IPS-20b (cell line): ENCODE data around the gene GADL1.

Experiments
- H3K27ac ChIP-seq: one replicate; pipeline ENCODE4 v1.5.1; 2013; ENCODE audit warnings: low read length
- H3K27me3 ChIP-seq: 2 replicates; pipeline ENCODE4 v1.6.1; 2013; ENCODE audit warnings: mild to moderate bottlenecking, low read length, inconsistent platforms; ENCODE audit not compliant: insufficient read depth
- H3K36me3 ChIP-seq: 2 replicates; pipeline ENCODE4 v1.6.1; 2013; ENCODE audit warnings: low read depth, mild to moderate bottlenecking, inconsistent platforms, low read length, moderate library complexity; ENCODE audit not compliant: insufficient read depth
- H3K4me1 ChIP-seq: 2 replicates; pipeline ENCODE4 v1.6.1; 2013; ENCODE audit warnings: mild to moderate bottlenecking, control low read depth, inconsistent platforms, low read length, moderate library complexity; ENCODE audit not compliant: insufficient read depth
- H3K4me3 ChIP-seq: 2 replicates; pipeline ENCODE4 v1.5.1; 2013; ENCODE audit warnings: mild to moderate bottlenecking, low read length, inconsistent platforms
- H3K9ac ChIP-seq: 2 replicates; pipeline ENCODE4 v1.6.1; 2013; ENCODE audit warnings: low read depth, mild to moderate bottlenecking, inconsistent platforms, low read length, moderate library complexity
- H3K9me3 ChIP-seq: 2 replicates; pipeline ENCODE4 v1.6.1; 2013; ENCODE audit warnings: mild to moderate bottlenecking, low read depth, low read length, inconsistent platforms; ENCODE audit not compliant: insufficient read depth

GADL1 gene

DNA sequence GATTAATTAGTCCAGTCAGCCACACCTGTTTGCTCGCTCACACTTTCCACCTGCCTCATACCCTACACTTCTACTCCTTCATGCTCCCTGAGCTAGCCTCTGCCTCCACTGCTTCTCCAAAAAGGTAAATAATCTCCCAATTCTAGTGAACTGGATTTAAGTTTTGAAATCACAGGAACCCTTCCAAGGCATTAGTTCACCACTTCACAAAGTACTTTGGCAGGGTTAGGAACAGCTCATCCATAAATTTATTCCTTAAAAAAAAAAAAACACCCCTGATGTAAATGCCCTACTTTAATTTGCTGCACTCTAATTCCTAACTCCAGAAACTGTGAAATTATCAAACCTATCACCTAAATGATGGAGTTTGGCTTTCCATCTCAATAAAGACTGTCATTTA lies 58.3 kb downstream of the GADL1 start:
- H3K4me3 ChIP-seq = no peak overlapping the region
- H3K4me1 ChIP-seq = peaks cover 7% of the 10 kb centered on the region; the same call in 1 of the 2 replicates
- no peaks in the 10 kb centered on the region for H3K27me3 ChIP-seq
- no peaks in the 10 kb centered on the region for H3K9me3 ChIP-seq
- H3K27ac ChIP-seq = no peak overlapping the region
- no peak overlapping the region for H3K9ac ChIP-seq
- H3K36me3 ChIP-seq = no peaks in the 10 kb centered on the region

DNA sequence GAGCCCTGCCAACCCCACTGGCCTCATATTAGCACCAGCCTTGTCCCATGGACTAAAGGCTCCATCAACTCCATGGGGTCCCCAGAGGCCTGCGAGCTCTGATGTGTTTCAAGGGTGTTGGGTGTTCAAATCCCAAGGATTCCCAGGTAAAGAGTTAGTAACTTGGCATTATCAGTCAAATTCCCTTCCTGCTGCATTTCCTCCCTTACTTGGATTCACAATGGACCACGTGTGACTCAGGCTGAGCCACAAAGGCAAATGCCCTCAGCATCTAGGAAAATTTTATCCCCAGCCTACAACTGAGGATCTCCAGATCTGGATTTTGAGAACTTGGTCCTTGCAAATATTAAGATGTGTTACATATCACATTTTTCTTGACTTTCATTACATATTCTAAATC lies 58.8 kb downstream of the GADL1 start:
- Histone ChIP-seq H3K9me3 (no peaks in the 10 kb centered on the region), H3K4me1 (peaks cover 7% of the 10 kb centered on the region; the same call in 1 of the 2 replicates), H3K4me3 (no peak overlapping the region), H3K27ac (no peak overlapping the region), H3K27me3 (no peaks in the 10 kb centered on the region), H3K9ac (no peak overlapping the region), H3K36me3 (no peaks in the 10 kb centered on the region)

DNA sequence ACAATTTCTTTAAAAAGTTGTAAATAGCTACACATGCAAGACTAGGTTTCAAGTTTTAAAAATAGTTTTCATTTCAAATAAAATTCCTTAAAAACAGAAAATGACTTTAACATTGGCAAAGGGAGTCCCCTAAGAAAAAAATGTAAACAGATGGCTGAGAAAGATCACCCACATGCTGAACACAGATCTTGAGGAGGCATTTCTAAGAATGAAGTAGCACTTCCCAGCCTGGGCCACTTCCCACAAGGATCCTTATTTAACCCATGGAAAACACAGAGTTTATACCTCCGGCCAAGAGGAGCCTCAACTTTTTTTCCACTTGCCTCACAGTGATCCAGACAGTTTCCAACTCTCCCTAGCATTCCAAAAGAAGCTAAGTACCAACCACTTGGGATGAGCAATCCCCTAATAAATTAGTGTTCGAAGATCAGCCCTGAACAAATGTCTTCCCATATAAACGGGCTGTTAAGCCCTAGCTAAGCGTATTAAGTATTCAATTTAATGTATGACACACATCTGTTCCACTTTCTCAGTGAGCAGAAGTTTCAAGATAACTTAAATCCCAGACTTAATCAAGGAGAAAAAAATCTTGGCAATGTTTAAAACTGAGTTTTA lies 61.4 kb downstream of the GADL1 start:
- Histone ChIP-seq H3K36me3 (no peaks in the 10 kb centered on the region), H3K27me3 (no peaks in the 10 kb centered on the region), H3K27ac (no peak overlapping the region), H3K9ac (no peak overlapping the region), H3K9me3 (no peaks in the 10 kb centered on the region), H3K4me1 (peaks cover 7% of the 10 kb centered on the region; the same call in 1 of the 2 replicates), H3K4me3 (no peak overlapping the region)

DNA sequence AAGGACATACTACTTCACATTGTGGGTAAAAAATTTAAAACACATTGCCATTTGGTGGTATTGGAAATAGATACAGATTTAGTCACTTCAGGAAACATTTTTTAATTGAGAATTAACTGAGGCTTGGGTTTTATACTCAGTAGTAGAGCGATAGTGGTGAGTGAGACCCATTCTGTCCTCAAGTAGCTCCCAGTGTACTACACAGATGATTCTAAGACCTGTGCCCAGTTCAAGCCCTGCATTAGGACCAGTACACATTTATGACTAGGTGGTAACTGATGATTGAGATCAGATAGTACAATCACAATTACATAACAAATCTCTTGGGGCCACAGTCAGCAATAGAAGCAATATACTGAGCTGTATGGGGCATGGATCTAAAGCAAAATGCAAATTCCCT lies 67.4 kb downstream of the GADL1 start:
- no peaks in the 10 kb centered on the region for H3K36me3 ChIP-seq
- no peaks in the 10 kb centered on the region for H3K27me3 ChIP-seq
- no peak overlapping the region for H3K9ac ChIP-seq
- no peak overlapping the region for H3K4me3 ChIP-seq
- H3K4me1 ChIP-seq = no peaks in the 10 kb centered on the region
- no peaks in the 10 kb centered on the region for H3K9me3 ChIP-seq
- H3K27ac ChIP-seq = no peak overlapping the region

DNA sequence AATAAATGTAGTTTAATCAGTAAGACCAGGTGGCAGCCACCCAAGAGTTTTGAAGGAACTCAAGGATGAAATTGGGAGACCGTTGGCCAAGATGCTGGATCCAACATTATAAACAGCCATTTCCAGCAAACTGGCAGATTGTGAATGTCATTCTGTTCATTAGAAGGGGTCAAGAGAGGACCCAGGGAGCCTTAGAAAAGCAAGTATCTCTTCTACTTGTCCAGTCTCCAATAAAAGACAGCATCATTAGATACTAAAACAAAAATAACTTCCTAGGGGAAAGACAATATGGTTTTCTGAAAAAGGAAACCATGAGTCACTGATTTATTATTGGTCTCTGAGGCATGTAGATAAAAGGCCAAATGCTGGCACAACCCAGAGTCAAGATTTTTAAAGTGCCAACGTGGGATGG lies 67.9 kb downstream of the GADL1 start:
- H3K27ac ChIP-seq = no peak overlapping the region
- H3K36me3 ChIP-seq = no peaks in the 10 kb centered on the region
- H3K27me3 ChIP-seq = no peaks in the 10 kb centered on the region
- no peak overlapping the region for H3K4me3 ChIP-seq
- H3K9me3 ChIP-seq = no peaks in the 10 kb centered on the region
- no peaks in the 10 kb centered on the region for H3K4me1 ChIP-seq
- H3K9ac ChIP-seq = no peak overlapping the region

DNA sequence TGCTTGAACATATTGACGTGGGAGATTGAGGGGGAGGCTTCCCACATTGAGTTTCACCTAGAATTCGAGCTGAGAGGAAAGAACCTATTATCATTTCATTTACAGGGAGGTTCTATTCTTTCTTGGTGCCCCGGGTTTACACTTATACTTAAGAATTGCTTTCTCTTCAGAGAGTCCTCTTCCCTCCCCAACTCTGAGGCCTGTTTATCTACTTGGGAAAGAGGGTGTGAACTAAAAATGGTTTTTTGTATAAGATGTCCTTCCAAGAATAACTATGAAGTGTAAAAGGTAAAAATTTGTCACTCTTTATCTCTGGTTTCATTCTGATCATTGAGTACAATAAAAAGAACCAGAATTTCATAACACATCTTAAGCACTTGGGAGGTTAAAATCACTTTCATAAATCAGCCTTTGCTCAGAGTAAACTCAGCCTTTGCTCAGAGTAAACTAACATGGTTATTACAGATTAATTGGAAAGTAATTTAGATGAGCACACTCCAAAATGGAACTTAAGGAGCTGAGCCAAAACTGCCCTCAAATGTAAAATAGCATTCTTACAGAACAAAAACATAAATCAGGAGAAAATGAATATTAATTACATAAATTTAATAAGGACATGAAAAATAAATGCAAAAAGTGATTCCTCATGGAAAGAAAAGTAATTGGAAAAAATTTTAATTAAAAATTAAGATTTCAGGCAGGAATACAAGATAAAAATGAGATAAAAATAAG lies 75.2 kb downstream of the GADL1 start:
- H3K27me3 ChIP-seq = no peaks in the 10 kb centered on the region
- no peak overlapping the region for H3K27ac ChIP-seq
- H3K9ac ChIP-seq = no peak overlapping the region
- no peaks in the 10 kb centered on the region for H3K9me3 ChIP-seq
- no peaks in the 10 kb centered on the region for H3K36me3 ChIP-seq
- no peaks in the 10 kb centered on the region for H3K4me1 ChIP-seq
- H3K4me3 ChIP-seq = no peak overlapping the region

DNA sequence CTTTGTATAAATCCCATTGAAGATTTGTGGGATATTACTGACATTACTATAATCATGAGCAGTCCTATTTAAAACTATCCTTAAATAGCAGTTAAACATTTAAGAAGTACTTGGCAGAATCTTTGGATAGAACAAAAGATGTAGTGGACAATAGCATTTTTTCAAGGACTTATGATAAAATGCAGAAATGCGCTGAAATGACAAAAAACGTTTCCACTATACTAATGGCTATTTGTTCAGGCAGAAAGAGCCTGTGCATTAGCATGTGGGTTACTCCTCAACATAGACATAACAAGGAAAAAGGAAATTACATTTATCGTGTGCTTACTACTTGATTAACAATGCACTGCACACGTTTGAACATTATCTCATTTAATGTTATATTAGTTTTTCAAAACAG lies 80.7 kb downstream of the GADL1 start:
- H3K9me3 ChIP-seq = no peaks in the 10 kb centered on the region
- no peaks in the 10 kb centered on the region for H3K27me3 ChIP-seq
- no peak overlapping the region for H3K9ac ChIP-seq
- H3K4me1 ChIP-seq = no peaks in the 10 kb centered on the region
- H3K36me3 ChIP-seq = no peaks in the 10 kb centered on the region
- no peak overlapping the region for H3K4me3 ChIP-seq
- H3K27ac ChIP-seq = no peak overlapping the region

DNA sequence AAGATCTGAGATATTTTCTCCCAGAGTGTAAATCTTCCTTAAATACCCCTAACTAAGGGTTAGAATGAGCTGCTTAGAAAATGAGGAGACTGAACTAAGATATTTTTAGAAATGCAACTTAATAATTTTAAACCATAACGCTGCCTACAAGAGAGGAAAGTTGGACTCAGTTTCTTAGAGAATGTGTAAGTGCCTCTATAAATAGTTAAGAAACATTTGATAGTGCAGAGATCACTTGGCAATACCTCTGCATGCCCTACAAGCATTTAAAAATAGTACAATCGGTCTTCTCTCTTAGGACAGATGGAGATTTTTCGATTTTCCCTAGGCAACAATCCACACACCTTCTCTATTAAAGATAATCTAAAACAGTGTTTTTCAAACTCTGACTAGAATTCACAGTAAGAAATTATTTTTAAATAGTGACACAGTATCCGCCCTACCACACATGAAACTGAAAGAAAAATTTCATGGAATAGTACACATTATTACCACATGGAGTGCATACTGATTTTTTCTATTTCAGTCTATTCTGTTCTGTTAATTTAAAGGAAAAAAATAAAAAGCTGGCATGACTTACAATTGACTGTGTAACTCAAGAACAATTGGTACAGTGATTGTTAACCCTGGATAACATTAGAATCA lies 83.2 kb downstream of the GADL1 start:
- Histone ChIP-seq H3K4me1 (no peaks in the 10 kb centered on the region), H3K4me3 (no peak overlapping the region), H3K9ac (no peak overlapping the region), H3K27me3 (no peaks in the 10 kb centered on the region), H3K27ac (no peak overlapping the region), H3K36me3 (no peaks in the 10 kb centered on the region), H3K9me3 (no peaks in the 10 kb centered on the region)

DNA sequence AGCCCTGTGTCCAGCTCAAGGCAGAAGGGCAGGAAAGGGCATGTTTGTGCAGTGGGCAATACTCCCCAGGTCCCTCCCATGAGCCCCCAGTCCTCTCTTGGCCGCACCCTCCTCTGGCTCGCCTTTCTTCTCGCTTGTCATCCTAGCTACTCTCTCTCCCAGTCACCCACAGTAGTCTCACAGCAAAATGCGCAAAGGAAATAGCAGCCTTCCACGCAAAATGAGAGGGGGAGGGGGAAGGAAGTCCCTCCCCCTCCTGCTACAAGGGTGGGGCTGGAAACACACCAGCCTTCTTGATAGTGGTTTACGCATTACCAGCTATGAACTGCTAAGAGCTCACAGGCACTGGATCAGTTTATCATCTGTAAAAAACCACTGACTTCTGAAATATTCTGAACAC lies 83.8 kb downstream of the GADL1 start:
- H3K4me1 ChIP-seq = no peaks in the 10 kb centered on the region
- no peak overlapping the region for H3K4me3 ChIP-seq
- H3K9me3 ChIP-seq = no peaks in the 10 kb centered on the region
- no peaks in the 10 kb centered on the region for H3K27me3 ChIP-seq
- H3K27ac ChIP-seq = no peak overlapping the region
- no peak overlapping the region for H3K9ac ChIP-seq
- H3K36me3 ChIP-seq = no peaks in the 10 kb centered on the region

DNA sequence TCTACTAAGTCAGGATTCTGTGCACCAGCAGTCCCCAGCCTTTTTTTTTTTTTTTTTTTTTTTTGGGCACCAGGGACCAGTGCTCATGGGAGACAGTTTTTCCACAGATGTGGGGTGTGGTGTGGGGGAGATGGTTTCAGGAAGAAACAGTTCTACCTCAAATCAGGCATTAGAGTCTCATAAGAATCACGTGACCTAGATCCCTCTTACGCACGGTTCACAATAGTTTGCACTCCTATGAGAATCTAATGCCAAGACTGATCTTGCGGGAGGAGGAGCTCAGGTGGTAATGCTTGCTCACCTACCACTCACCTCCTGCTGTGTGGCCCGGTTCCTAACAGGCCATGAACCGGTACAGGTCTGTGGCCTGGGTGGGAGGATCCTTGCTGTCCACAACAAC lies 88.8 kb downstream of the GADL1 start:
- Histone ChIP-seq H3K9me3 (no peaks in the 10 kb centered on the region), H3K9ac (no peak overlapping the region), H3K36me3 (no peaks in the 10 kb centered on the region), H3K4me3 (no peak overlapping the region), H3K4me1 (no peaks in the 10 kb centered on the region), H3K27me3 (no peaks in the 10 kb centered on the region), H3K27ac (no peak overlapping the region)

DNA sequence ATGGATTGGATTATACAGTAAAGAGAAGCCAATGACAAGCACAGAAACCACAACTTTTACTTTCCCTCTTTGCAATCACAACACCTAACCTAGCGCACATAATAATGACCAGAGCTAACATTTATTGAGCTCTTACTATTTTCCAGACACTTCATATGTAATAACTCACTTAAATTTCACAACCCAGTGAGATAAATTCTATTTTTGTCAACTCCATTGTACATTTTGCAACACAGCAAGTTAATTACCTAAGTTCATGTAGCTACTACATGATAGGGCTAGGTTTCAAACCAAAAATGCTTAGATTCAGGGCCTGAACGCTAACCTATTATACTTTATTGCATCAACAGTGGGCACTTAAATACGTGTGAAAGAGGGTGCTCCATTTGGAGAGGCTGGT lies 89.5 kb downstream of the GADL1 start:
- Histone ChIP-seq H3K4me3 (no peak overlapping the region), H3K4me1 (no peaks in the 10 kb centered on the region), H3K9ac (no peak overlapping the region), H3K36me3 (no peaks in the 10 kb centered on the region), H3K9me3 (no peaks in the 10 kb centered on the region), H3K27ac (no peak overlapping the region), H3K27me3 (no peaks in the 10 kb centered on the region)

DNA sequence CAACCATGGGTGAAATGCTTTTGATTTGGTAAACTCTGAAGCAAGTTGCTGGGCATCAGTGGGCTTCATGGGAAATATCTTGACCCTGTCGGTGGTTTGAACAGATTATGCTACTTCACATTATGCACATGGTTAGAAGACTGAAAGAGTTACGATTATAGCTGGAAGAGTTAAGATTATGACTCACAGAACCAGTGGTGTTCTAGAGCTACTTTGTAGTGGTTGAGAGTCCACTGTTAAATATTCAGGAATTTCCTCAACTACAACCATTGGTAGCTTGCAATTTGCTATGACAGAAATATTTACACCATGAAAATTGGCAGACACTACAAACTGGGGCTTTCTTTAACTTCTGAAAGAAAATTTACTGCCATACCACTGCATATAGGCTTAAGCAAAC lies 99.3 kb downstream of the GADL1 start:
- no peaks in the 10 kb centered on the region for H3K27me3 ChIP-seq
- H3K9me3 ChIP-seq = no peaks in the 10 kb centered on the region
- no peak overlapping the region for H3K4me3 ChIP-seq
- no peaks in the 10 kb centered on the region for H3K36me3 ChIP-seq
- H3K27ac ChIP-seq = no peak overlapping the region
- H3K4me1 ChIP-seq = no peaks in the 10 kb centered on the region
- no peak overlapping the region for H3K9ac ChIP-seq
